Mucosa of descending colon (tissue), 3 donors: Measurements from ENCODE around the gene CAMSAP3. TPM values are rescaled to one million over a fixed set of nuclear protein-coding genes. Genes with fewer than 3 reads are reported as not detected.

Experiments
- ATAC-seq: fragments of 200-7000 bp; cut with Tn5 transposase; one replicate; pipeline ENCODE4 v1.9.1; 2020; ENCODE audit warnings: mild to moderate bottlenecking, moderate library complexity
- DNase-seq, 3 donors: peaks; one replicate each; pipeline ENCODE4 v3.0.0-alpha.2; 2020
- H3K36me3 ChIP-seq: fragments of 200-600 bp; one replicate; pipeline ENCODE4 v1.8.0; 2021; ENCODE audit warnings: low read depth, mild to moderate bottlenecking
- H3K4me1 ChIP-seq: fragments of 200-600 bp; one replicate; pipeline ENCODE4 v1.8.0; 2021; ENCODE audit warnings: low read depth, mild to moderate bottlenecking
- H3K4me3 ChIP-seq: fragments of 200-600 bp; one replicate; pipeline ENCODE4 v1.8.0; 2021; ENCODE audit warnings: mild to moderate bottlenecking
- H3K9me3 ChIP-seq: fragments of 200-600 bp; one replicate; pipeline ENCODE4 v1.8.0; 2021; ENCODE audit warnings: mild to moderate bottlenecking
- CTCF ChIP-seq: fragments of 200-600 bp; IDR thresholded peaks from one replicate; pipeline ENCODE4 v1.8.0; 2022; ENCODE audit warnings: antibody characterized with exemption, mild to moderate bottlenecking
- intact Hi-C, 2 donors: fragments of 100-400 bp; cut with DNase I in 1 of 2; cut with micrococcal nuclease in 1 of 2; formaldehyde crosslinking; loops; one replicate each; pipeline versions ENCODE4 v1.11.0 to v1.11.1; 2022; cut with DNase I, micrococcal nuclease
- total RNA-seq, 3 donors: library from RNA; stranded (reverse); fragmentation: NEBNext Ultra II Directional in 2 of 3; extraction: Animal tissue kit (Norgen Biotek cat#: 25700) in 2 of 3; gene quantifications; one replicate each; pipeline versions ENCODE4 v1.2.1 to v1.2.4, GENCODE V29; 2021 to 2023
- donor health status: DM: no; HTN: no; CAD: no; lungs with moderate emphysema.
- donor health status: DM: no; HTN: no; CAD: no.
- donor health status: DM: no; HTN: yes; CAD: no.

The CAMSAP3 gene
- total RNA-seq, 3 donors from 2014 or later: 25.3 to 60.5 (median 41.2) TPM

GRCh38 chr19:7619671-7620441 is 24.2 kb downstream of the CAMSAP3 start:
- intact Hi-C loops: no loop called here
- H3K4me3 ChIP-seq: no peak overlapping the region
- H3K4me1 ChIP-seq: peaks cover 26% of the 10 kb centered on the region
- ATAC-seq (peak; percentile 3), DNase-seq (peak in 1 of 3 donors; percentile 65)
- no peaks in the 10 kb centered on the region for H3K9me3 ChIP-seq
- H3K36me3 ChIP-seq: peaks cover 4% of the 10 kb centered on the region
- no peak for TF ChIP-seq CTCF

DNA sequence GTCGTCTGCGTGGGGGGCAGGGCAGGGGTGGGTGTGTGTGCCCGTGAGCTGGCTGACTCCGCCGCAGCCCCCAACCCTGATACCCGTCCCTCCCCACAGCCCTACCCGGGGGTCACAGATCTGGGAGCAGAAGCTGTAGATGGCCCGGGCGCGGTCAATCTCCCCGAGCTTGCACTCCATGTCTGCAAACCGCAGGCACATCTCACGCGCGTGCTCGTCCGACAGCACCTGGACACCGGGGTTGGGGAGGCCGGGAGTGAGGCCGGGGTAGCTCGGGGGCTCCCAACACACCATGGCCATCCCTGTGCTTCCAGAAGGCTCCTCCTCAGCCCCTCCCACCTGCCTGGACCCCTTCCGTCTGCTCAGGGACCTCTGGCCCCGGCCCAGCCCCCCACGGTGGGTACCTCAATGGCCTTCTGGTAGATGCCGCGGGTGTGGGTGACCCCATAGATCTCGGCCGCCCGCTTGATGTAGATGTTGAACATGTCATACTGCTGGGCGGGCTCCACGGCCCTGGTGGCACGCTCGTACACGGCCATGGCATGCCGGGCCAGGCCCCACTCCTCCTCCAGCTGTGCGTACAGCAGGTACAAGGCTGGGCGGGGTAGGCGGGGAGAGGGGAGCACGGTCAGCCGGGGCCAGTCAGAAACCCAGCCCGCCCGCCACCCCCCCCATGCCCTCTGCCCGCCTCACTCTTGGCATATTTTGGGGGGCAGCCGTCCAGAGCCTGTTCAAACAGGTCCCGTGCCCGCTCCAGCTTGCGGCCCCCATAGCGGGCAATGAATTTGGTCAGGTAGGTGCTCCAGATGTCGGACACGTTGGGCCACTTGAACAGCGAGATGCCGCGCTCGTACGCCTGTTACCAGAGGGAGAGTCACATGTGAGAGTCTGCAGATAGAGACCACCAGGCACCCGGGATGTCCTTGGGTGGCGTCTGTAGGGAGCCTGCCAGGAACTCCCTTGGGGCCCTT is 25.1 kb downstream of the CAMSAP3 start:
- H3K9me3 ChIP-seq: no peaks in the 10 kb centered on the region
- ATAC-seq (no peak), DNase-seq (peak in 1 of 3 donors; percentile 56)
- H3K36me3 ChIP-seq: peaks cover 4% of the 10 kb centered on the region
- H3K4me1 ChIP-seq: peaks cover 26% of the 10 kb centered on the region
- no peak for TF ChIP-seq CTCF
- H3K4me3 ChIP-seq: no peak overlapping the region
- intact Hi-C loops: no loop called here

DNA sequence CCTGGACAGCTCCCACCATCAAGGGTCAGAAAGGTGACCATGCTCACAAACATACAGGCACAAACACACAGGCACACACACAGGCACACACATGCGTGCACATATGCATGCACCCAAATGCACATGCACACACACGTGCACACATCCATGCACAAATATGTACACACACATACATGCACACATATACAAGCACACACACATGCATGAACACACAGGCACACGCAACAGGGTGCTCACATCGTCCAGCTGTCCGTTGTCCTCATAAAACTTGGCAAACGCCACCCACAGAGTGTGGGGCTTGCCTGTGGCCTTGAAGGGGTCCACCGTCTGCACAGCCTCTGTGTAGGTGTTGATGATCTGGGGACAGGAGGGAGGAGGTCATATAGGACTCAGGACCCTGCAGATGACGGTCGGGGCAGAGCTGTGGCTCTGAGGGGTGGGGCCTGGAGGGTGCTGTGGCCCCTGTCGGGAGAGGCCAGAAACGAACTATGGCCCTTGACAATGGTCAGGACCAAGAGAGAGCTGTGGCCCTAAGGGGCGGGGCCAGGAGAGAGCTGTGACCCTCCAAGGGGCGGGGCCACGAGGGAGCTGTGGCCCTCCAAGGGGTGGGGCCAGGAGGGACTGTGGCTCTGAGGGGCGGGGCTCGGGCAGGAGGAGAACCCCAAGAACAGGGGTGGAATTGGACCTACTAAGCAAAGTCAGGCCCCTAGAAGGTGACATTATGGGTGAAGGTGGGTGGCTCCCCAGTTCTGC is 27.4 kb downstream of the CAMSAP3 start:
- Histone ChIP-seq H3K36me3 (peaks cover 4% of the 10 kb centered on the region), H3K4me1 (peaks cover 30% of the 10 kb centered on the region), H3K9me3 (no peaks in the 10 kb centered on the region), H3K4me3 (no peak overlapping the region)
- TF ChIP-seq CTCF: no peak
- no peak for ATAC-seq
- no peak for DNase-seq
- intact Hi-C loops: no loop called here

- Histone ChIP-seq H3K36me3 (peaks cover 4% of the 10 kb centered on the region), H3K4me3 (no peak overlapping the region), H3K4me1 (peaks cover 28% of the 10 kb centered on the region), H3K9me3 (no peaks in the 10 kb centered on the region)
- intact Hi-C loops: no loop called here
- no peak for ATAC-seq
- DNase-seq: peak in 1 of 3 donors; percentile 47
- no peak for TF ChIP-seq CTCF
Observed at GRCh38 chr19:7623725-7624603, 28.3 kb downstream of the CAMSAP3 start.
